ENCODE data around the gene PTRHD1.

The PTRHD1 gene, protein sequence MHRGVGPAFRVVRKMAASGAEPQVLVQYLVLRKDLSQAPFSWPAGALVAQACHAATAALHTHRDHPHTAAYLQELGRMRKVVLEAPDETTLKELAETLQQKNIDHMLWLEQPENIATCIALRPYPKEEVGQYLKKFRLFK

DNA sequence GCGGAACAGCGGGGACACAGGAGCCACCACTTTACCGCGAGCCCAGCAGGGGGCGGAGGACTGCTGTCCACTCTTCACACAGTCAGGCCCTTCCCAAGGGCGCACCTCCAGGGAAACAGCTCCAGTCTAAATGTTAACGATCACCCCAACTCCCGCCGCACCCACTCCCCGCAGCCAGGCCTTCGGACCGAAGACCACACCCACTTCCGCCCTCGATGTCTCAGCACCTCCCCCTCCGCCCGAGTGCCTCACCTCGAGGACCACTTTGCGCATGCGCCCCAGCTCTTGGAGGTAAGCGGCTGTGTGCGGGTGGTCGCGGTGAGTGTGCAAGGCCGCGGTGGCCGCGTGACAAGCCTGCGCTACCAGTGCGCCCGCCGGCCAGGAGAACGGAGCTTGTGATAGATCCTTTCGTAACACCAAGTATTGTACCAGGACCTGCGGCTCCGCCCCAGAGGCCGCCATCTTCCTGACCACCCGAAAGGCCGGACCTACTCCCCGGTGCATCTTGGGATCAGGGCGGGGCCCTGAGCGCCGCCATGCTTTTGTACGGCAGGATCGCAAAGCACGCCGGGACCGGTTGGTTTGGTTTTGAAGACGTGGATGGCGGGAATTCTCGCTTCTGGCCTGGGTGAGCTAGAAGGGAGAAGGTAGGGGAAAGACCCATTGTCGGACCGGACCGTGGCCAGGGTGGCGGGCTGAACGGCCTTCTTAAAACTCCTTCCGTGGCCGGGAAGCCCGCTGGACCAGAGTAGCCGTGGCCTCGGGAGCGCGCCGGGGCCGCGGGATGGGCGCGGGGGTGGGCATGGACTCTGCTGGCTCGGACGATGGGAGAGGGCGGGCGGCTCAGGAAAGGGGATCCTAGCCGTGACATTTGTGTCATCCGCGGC lies at the start of gene PTRHD1, which contains the start of gene CENPO:
TSS of gene PTRHD1 (minus strand) at position 518 of the 887 bp plus-strand sequence. CDS start at position 504, 14 bp downstream.
TSS of gene CENPO (plus strand) at position 552 of the 887 bp plus-strand sequence. CDS start 495 bp downstream, outside the sequence.
- DNase-seq = peak; percentile 96

DNA sequence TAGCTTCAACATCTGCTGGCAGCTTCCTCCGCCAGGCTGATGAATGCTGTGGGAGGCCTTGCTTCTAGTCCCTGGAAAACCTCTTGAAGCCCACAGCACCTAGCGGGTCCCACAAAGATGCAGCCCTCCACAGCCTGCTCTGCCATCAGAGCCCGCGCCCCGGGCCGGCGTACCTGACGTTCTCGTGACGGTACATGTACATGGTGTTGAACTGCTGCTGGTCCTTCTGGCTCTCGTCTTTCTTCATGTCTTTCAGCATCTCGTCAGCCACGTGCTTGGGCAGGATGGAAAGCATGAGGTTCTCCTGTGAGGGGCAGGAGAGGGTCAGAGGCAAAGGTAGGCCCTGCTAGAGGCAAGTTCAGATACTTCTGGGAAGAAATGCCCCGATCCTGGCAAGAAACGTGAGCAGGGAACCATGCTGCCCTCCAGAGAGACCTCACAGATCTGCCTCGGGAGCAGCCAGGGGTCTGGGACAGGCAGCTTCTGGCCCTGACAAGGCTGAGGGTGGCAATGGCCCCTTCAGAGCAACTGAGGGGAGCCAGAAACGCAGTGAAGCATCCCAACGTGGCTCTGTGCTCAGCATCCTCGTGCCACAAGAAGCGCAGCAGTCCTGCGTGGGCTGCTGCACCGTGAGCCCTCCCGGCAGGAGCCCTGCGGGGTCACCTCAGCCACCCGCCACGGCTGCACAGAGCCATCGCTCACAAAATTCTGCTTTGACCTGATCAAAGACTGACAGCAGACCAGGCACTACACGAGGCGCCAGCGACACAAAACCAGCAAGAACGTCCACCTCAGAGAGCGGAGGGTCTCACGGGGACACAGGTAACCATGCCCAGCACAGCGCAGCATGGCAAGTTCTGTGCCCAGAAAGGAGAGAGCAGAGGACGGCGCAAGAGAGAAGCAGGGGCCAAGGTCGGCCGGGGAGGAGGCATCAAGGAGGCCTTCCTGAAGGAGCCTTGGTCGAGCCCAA lies 49.2 kb upstream of the PTRHD1 start:
- DNase-seq = no peak

DNA sequence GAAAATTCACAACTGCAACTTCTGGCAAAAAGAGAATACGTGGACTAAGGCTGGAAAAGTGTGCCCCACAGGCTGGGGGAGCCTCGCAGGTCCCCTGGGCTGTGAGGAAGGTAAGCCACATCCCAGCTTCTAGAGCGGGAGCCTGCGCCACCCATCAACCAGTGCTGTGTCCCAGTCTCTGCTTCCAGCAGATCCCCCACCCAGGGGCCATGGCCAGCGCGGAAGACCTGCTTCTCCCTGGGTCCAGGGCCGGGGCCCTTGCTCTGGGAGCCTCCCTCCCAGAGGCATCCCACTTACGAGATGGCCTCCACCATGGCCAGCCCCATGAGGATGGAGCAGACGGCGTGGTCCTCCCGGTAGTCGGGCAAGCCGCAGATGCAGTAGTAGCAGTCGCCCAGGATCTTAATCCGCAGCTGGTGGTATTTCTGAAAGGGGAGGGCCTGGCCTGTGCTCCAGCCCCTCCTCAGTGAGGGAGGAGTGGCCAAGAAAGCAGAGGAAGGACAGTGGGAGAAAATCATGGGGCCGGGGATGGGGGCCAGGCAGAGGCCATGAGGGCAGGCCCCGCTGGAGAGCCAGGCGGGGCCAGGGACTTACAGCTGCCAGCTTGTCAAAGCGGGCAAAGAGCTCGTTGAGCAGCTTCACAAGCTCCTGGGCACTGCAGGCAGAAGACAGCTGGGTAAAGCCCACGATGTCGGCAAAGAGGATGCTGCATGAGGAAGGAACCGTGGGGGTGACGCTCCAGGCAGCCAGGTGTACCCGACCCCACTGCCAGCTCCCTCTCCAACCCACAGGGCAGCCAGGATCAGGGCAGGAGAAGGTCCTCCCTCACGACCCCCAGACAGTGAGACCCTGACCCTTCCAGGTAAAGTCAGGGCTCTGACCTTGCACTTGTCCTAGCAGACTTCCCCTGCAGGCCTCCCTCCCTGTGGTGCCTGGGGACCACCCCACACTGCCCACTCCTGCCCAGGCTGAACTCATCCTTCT lies 48.1 kb upstream of the PTRHD1 start:
- DNase-seq = no peak

DNA sequence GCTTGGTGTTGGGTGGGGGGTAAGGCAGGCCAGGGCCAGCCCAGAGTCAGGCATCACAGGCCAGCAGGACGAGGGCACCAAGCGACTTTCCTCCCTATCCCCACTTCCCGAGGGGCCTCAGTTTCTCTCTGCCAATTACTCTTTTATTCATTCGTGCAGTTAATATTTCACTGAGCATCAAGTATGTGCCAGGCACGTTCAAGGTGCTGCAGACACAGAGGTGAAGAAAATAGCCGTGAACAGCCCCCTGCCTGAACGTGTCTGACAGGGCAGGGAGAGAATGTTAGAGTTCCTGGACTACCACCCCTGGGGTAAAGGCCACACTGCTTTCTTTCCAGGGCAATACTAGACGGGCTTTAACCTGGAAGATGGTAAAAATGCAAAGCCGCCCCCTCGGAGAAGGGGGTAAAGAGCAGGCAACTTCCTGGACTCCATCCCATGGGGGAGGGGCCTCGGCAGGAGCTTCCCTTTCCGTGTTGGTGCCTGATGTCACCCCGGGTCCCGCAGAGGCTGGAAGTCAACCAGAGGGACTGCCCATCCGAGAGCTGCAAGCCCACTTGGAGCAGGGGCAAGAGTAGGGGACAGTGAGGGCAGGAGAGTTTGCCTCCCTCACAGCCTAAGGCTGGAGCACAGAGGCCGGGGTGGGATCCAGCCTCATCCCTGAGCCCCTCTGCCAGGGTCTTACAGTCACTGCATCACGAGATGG lies 47.1 kb upstream of the PTRHD1 start:
- no peak for DNase-seq

DNA sequence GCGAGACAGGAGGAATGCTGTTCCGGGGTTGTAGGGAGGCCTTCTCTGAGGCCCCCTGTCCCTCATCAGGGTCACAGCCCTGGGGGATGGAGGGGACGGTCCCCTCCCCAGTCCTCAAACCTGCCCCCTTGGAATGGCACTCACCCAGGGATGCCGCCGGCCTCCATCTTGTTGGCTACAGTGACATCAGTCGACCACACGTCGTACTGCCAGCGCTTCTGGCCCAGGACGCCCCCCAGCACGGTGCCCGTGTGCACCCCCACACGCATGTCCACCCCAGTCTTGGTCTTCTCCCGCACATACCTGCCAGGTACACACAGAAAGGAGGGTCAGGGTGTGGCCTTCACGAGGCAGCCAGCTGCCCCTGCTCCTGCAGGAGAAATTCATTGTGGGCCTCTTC lies 46.5 kb upstream of the PTRHD1 start:
- DNase-seq = no peak

DNA sequence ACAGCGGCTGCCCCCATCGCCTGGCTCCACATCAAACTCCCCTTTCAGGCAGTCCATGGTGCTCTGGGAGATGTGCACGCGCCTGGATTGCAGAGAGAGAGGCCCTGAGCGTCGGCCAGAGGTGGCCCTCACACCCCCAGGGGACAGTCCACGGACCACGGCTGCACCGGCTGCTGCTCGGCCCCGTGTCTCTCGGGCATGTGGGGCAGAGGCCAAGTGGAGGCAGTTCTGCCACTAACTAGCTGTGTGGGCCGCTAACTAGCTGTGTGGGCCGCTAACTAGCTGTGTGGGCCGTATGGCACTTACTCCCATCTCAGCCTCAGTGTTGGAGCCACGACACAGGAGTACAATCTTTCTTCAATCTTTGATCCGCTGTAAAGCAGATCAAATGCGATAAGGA lies 45.4 kb upstream of the PTRHD1 start:
- DNase-seq = no peak

DNA sequence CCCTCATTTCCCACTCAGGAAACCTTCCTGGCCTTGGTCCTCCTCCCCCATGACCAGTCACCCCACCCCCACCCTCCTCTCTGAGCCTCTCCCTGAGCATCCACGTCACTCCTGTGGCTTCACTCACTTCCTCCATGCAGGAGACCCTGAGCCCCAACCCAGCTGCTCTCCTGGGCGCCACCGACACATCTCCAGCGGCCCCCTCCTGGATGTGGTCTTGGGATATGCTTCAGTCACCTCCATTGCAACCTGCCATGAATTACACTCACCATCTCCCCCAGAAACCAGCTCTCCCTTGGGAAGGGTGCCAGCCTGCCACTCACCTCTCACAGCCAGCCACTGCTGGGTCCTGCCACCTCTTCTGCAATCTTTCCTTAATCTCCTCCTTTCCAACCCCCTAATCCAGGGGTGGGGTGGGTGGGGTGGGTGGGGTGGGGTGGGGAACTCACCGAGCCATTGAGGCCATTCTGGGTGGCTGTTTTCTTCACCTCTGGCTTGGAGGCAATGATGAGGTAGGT lies 44.9 kb upstream of the PTRHD1 start:
- DNase-seq = no peak

DNA sequence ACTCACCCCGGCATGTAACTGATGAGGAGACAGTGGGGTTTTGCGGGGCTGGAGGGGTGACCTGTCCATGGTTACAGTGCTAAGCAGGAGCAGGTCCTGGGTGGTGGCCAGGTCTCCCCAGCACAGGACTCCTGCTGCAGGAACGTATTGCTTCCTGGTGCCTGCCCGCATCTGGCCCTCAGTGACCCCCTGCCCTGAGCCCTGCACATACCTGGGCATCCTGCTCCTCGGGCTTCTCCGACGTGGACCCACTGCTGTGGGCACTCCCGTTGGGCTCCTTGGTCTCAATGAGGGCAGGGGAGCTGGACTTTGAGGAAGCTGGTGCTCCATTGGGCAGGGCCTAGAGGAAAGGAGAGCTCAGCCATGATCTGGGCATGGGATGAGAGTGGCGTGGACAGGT lies 43.5 kb upstream of the PTRHD1 start:
- DNase-seq = no peak

DNA sequence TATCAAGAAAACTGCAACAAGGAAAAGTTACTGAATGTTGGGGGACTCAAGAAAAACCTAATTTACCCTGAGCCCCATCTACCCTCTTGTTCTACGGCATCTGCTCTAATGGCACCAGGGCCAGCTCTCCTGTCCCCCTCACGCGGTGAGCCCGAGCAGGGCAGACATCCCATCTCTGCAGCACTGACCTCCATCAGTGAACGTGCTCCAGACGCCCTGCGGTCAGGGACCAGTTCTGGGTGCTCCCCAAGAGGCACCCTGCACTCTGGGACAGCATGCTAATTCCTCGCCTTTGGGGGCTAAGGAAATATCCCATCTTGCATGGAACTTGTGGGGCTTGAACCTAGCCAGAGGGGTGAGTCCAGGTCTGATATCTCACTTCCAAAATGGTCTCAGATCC lies 43.0 kb upstream of the PTRHD1 start:
- DNase-seq = no peak

DNA sequence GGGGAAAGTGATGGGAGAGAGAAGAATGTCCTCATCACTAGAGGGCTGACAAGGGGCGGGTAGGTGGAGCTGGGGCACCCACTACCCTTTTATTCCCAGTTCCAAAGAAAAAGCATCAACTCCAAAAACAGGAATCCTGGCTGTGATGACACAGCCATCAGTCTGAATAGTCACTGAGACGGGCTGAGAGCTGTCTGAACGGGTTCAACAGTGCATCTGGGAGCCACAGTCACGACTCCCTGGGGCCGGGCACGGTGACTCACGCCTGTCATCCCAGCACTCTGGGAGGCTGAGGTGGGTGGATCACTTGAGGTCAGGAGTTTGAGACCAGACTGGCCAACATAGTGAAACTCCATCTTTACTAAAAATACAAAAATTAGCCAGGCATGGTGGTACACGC lies 42.2 kb upstream of the PTRHD1 start:
- DNase-seq = peak; percentile 48

DNA sequence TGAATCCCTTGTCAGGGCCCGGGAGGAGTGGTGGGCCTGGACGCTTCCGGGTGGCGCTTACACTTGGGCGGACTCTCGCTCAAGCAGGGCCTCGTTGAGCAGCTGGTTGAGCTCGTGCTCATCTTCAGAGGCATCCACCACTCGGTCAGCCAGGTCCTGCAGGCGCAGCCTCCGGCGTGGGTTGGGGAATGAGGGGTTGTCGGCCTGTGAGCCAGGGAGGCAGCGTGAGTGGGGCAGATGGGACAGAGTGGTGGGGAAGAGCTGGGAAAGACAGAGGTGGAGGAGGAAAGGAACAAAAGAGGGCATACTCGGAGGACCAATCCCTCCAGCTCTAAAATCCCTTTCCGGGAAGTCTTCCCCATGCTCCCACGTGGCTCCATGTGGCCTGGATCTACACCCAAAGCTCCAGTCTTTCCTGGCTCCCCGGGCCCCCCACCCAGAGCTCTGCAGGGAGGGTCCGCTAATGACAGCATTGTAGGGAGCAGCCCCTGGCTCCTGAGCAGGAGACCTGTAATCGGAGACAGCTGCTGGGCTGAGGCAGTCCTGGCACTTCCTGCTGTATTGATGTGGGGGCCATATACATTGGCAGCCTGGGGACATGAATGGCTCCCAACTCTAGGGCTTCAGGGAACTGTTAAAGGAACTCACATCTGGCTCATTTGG lies 41.7 kb upstream of the PTRHD1 start:
- no peak for DNase-seq

DNA sequence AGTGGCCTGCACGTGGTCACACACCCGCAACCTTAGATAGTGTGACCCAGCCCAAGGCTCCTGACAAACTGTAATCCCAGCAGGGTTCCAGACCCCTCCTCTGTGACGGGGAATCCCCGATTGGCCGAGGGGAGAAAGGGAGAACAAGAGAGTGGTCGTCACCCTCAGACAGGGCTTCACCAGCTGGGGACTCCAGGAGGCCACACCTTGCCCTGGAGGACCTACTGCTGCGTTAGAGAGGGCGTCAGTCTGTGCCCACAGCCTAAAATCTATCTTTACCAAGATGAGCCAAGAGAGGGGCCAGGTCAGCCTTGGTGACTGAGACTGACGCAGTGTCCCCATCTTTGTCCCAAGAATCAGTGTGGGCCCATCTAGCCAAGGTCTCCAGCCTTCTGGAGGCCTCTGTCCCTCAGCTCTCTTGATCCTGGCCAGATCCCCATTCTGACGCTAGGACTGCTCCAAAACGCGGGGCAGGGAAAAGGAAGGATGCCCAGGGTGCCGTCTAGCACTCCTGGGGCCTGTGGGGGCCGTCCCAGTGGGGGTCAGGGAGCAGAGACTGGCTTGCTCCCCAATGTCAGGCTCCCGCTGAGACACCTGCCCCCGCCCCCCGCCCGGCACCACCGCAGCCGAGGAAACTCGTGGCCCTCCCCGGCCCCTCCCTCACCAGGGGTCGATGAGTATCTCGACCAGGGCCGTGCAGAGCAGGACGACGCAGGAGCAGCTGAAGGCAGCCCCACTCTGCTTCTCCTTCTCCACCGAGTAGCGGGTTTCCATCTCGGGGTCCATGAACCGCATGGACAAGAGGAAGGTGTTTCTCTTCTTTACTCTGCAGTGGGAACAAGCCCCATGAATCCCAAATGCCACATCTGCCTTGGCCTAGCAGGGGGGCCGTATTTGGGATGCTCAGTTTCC lies 40.9 kb upstream of the PTRHD1 start:
- DNase-seq = no peak

DNA sequence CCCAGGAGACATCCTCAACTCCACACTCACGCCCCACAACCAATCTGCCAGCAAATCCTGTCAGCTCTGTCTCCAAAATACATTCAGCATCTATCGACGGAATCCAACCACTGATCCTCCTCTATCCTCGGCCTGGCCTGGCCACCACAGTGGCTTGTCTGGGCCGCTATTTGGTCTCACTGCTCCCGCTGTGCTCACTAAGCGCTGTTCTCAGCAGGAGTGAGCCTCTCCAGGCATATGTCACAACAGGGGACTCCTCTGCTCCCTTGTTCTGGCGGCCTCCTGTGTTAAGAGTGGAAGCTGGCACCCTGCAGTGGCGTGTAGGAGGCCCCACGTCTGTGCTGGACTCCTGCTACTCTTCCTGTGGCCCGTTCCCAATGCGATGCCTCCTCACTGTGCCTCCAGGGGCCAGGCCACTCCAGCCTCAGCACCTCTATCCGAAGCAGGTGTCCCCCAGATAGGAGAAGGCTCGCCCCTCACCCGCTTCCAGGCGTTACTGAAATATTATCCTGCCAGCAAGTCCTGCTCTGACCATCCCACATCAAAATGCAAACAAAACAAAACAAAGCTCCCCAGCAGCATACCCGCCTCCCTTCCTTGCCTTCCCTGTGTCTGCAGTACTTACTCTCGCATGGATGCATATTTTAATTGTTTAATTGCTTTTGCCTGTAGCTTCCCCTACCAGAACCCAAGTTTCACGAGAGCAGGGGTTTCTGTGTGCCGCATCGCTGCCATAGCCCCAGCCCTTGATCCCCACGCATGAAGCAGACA lies 39.9 kb upstream of the PTRHD1 start:
- no peak for DNase-seq

DNA sequence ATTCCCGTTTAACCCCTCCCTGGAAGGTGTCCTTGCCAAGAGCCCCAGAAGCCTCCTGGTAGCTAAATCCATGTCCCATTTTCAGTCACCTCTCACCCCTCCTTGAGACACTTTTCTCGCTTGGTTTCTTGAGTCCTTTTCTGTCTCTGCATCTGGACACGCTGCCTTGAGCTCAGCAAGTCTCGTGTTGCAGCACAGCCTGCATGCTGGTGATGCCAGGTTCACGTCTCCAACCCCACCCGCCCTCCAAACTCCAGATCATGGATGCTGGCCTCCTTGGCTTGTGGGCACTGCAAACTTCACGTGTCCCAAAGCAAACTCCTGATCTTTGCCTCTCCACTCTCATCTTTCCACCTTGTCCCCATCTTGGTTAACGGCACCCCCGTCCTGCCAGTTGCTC lies 39.3 kb upstream of the PTRHD1 start:
- no peak for DNase-seq

DNA sequence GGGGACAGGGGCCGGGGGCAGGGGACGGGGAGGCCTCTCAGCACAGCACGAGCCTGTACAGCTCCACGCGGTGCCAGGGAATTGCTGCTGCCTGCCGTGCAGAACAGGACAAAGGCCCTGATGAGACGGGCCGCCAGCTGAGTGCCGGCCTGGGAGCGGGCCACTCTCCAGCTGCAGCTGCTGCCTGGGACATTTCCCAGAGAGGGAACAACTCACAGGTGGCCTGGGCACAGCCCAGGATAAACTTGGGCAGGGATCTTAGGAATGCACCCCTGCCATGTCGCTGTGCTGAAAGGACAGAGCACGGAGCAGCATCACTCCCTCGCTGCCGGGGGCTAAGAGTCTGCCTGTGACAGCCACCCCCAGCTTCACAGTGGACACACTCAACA lies 38.9 kb upstream of the PTRHD1 start:
- DNase-seq = no peak

DNA sequence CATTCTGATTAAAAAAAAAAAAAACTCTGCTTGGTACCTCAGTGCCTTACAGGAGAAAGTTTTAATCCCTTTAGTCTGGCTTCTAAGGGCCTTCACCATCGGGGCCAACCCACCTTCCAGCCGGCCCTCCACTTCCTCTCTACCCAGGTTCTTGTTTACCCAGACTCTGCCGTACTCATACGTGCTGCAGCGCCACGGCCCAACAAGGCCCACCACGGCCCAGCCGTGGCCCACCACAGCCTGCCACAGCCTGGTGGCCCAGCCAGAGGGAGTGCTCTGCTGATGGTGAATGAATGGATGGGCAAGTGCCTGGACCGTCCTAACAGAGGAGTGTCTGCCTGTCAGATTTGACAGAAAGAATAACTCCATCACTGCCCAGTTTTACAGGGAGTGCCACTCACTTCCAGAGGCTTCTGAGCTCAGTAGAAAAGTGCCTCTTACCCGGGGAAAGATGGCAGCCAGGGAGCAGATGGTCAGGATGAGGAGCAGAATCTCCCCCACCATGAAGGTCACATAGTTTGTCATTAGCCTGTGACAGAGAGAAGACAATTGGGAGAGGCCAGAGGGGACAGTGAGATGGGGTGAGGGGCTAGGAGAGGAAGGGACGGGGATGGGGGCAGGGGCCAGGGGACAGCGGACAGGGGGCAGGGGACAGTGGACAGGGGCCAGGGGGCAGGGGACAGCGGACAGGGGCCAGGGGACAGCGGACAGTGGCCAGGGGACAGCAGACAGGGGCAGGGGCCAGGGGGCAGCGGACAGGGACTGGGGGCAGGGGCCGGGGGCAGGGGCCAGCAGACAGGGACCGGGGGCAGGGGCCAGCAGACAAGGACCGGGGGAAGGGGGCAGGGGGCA lies 38.3 kb upstream of the PTRHD1 start:
- no peak for DNase-seq

DNA sequence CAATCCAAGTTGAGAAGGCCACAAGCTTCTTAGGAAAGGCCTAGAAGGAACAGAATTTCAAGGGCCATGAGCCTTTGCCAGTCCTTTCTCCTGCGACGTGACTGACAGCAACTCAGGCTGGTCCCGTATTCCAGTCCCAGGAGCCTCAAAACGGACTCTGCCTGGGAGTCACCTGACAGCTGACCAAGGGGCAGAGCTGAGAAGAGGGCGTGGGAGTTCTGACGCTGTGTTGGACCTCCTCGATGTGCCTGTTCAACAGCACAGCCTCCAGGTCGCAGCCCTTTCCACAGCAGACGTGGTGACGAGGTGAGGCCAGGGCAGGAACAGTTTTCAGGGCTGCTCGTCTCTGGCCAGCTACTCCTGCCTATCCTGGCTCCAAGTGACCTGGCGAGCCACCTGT lies 37.6 kb upstream of the PTRHD1 start:
- no peak for DNase-seq

DNA sequence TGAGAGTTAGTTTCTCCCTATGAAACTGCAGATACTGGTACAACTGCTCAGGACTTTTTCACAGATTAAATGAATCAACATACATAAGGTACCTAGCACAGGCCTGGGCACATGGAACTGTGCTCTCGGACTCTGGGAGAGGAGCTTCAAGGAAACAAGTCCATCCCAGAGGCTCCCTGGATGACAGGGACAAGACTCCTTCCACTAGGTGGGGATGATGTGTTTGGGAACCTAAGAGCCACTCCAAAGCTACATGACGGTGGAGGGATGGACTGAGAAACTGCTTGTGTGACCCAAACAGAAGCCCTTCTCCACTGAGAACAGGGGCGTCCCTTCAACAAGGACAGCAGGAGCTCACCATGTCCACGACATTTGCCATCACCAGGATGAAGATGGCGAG lies 37.2 kb upstream of the PTRHD1 start:
- peak; percentile 38 for DNase-seq

Data from fibroblast of skin of right quadriceps (primary cell).